Stimulated activated CD4-positive, alpha-beta T cell treated with anti-CD3 and anti-CD28 coated beads, Interleukin-12 subunit alpha, Interleukin-12 subunit beta, amount 100 ng/mL, for 24 hours (primary cell): ENCODE measurements around the gene ETV3.

ENCODE experiments used
- DNase-seq, 2 experiments: peaks; one replicate each; pipeline ENCODE4 v3.0.0-alpha.2; 2020; ENCODE audit warnings: low read depth in 2 of 2

ETV3 gene

DNA sequence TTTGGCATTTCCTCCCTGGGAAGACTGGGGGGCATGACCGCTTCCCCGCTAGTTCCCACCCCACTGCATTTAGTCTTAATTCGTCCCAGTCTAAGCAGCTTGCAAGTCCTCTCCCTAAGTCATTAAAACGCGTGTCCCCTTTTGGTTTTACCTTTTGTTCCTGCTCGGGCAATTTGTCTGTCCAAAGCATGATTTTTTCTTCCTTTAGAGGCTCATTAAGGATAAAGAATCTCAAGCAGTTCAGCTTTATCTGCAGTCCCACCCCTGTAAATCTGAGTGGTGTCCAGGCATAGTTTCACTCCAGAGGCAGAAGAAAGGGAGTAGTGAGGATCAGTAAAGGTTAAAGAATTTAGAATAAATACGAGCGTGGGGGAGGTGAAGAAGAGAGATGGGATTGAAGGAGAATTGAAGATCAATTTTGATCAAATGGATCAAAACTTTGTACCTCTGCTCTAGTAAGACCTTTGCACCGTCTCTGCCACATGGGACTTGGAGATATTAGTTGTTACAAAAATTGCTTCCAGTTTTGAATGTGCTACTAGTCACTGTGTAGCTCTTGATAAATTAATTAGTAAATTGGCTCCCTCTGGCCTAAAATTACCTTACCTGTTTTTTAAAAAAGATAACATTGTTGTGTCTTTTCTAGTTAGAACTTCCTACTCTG lies 989 bp upstream of the ETV3 start:
- DNase-seq = no peak

DNA sequence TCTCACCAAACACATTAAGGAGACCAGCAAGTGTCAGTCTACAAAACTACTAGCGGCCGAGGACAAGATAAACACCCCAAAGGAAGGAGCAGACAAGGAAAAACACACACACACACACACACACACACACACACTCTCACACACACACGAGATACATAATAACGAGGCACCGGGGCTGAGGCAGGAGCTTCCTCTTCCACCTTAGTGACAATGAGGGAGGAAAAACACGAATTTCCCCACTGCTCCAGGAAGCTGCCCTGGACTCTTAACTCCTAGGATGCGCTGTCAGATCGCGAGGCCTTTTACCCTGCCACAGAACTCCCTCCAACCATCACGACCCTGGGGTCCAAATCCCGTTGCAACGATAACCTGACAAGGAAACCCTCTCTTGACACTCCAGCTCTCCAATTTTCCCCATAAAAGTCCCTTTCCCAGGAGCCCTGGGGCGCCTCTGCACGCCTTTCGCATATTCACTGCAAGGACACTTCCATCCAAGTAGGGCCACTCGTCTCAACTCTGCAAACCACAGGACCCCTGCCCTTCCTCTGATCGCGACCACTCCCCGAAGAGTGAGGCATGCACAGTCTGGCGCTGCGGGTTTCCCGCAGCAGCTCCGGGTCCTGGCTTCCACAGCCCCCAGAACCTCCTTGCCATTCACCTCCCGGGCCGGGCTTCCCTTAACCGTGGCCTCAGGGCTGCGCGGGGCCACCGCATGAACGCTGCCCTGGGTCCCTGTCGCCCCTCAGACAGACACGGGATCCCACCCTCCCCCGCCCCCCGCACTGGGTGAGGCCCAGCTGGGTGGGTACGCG lies 581 bp downstream of the ETV3 start:
- DNase-seq = no peak

DNA sequence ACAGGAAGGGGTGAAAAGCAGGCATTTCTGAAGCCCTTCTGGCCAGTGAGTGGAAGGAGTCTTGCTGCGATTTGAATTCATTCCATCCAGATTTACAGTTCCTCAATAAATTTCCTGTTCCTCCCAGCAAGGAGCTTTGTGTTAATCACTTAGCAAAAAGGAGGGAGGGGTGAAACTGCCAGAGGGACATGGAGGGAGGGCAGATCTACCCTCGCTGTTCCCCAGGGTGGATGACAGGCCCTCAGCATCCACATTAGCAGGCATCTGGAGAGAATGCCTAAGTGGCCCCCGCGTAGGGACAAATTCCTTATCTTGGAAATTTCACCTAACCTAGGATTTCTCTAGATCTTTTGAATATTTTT lies 1.2 kb downstream of the ETV3 start:
- no peak for DNase-seq

DNA sequence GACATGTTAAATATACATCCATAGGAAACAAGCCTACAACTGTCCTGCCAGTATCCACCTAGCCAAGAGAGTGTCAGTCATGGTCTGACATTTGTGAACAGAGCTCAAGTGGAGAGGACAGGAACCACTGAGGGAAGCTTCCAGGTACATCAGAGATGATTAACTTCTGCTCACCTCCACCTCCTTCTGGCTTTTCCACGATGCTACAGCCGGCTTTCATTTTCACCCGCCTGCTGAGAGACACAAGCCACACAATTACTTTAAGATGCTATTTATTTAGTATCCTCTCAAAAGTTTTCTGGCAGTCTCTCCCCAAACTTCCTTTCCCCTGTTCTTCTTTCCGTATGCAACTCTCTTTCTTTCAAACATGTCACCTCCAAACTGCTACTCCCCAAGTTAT lies 2.1 kb downstream of the ETV3 start:
- no peak for DNase-seq

DNA sequence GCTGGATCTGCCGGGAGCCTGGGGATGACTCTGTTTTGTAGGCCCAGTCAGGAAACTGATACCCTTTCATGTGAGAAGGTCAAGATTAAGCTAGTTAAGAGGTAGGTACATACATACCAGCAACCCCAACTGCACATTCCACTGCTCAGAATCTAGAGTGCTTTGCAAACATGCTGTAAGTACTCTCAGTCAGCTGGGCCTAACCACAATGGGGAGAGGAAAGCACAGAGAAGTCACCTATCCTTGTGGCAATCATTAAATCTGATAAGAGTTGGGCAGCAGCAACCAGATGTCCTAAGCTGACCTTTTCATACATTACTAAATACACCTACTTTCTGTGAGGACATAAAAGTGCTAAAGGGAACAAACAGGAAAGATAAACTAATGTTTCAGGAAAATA lies 2.5 kb downstream of the ETV3 start:
- no peak for DNase-seq

DNA sequence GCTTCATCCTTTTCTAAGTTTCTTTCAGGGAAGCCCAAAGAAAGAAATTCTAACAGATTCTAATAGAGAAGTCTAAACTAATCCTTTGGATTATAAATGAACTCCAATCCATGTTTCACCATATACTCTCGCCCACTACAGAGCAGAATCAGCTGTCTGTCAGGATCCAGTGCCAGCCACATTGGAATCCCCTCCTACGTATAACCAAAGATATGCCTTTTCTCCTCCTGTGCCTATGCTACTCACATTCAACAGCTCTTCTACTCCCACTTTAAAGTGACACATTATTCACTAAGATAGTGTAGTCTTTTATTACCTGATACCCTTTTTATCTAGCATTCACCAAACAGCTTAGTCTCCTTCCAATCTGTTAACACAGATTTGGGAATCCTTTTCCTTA lies 3.1 kb downstream of the ETV3 start:
- no peak for DNase-seq

DNA sequence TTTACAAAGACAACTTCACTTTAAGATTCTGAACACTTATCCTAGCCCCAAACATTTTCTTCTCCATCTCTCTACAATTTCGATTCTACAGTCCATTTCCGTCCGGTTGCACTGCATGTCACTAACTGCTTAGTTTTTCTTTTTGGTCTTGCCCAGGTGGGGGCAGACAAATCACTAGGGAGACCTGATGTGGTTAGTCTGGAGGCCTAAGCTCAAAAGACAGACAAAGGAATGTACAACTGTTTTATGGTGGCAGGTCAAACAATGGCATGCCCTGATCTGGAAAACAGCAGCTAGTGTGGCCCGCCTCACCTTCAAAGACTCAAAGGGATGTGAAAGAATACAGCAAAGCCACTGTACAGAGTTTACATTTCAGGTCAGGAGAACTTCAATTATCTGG lies 3.8 kb downstream of the ETV3 start:
- DNase-seq = no peak

DNA sequence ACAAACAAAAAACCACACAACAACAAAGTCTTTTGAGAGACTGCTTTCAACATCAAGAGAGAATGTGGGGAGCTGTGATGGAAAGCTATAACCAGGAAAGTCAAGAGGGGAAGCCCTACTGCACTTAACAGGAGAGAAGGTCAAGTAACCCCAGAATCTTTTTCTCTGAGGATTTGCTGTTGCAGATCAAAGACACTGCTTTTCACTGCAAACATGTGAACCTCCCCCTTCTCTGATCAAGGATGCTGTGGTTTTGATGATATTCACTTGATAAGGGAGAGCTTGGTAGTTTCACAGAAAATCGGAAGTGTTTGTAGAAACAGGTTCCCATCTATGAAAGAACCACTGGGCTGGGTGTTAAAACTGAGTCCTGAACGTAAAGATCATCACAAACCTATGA lies 4.8 kb downstream of the ETV3 start:
- no peak for DNase-seq

DNA sequence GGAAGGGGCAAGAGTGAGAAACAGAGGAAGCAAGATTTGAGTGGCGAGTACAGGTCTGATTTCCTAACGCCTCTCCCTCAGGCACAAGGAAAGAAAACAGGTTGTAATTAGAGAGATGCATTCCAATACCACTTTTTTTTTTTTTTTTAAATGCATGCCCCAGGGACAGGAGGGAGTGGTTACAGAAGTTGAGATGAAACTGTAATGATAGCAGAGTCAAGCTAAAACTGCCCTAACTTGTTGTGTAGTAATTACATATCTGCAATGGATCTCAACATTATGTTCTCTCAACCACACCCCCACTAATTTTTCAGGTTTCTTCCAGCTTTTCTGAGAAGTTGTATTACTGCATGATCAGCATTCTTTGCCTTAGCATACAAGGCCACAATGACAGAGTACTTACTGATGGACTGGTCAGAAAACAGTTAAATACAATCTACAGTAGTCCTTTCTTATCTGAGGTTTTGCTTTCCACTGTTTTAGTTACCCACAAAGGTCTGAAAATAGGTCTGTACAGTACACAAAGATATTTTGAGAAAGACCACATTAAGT lies 5.5 kb downstream of the ETV3 start:
- DNase-seq = no peak

DNA sequence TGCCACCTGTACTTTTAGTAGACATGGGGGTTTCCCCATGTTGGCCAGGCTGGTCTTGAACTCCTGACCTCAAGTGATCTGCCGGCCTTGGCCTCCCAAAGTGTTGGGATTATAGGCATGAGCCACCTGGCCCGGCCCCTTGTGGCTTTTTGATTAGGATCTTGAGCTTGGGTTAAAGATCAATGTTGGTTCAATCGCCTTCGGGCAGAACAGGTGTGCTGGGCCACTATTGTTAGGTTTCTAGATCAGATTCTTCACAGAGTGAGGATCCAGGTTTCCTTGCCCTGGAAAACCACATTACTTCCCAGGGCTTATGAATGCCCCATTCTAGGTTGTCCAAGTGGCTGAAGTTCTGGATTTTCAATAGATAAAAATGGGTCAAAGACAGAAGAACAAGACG lies 6.1 kb downstream of the ETV3 start:
- no peak for DNase-seq

DNA sequence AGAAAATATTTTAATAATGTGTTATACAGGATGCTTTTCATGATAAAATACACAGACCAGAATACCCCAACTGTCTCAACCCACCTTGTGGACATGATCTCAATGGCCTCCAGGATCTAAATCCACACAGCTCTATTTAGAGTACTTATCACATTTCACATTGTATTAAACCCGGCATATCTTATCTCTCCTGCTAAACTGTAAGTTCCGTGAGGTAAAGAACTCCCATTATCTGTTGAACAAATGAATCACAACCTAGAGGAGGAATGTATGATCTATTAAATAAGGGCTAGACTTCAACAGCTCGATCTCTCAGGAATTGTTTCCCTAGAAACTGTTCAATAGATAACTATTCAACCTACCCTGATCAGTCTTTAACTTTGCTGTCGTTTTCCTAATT lies 6.9 kb downstream of the ETV3 start:
- no peak for DNase-seq

DNA sequence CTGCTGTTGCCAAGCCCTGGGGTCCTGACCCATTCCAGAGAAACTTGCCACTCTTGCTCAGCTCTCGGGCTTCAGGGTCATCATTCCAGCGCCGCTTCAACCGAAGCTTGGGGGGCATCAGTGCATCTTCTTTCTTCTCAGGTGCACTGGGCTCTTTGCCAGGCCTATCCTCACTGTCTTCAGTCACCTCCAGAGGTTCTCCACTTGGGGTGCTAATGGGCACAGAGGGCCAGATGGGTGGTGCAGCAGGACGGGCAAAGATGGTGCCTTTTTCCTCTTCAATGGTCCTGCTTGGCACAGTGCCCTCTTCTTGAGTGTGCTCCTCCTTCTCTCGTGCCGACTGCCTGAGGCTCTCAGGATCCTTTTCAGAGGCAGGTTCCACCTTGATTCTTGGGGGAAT lies 13.3 kb downstream of the ETV3 start:
- DNase-seq = no peak

DNA sequence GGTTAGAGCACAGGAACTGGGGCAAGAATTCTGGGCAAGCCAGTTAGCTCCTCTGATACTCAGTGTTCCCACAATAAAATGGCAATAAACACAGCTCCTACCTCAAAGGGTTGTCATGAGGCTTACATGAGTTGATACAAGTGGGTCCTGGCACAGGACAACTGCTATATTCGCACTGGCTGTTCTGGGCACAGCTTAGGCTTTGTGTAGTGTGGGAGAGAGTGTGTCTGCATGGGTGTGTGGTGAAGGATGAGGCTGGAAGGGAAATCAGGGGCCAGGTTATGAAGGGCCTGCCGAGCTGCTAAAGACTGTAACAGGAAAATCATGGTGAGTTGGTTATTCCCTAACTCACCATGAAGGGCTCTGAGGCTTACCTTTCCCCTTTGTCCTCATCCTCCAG lies 18.7 kb downstream of the ETV3 start:
- no peak for DNase-seq

DNA sequence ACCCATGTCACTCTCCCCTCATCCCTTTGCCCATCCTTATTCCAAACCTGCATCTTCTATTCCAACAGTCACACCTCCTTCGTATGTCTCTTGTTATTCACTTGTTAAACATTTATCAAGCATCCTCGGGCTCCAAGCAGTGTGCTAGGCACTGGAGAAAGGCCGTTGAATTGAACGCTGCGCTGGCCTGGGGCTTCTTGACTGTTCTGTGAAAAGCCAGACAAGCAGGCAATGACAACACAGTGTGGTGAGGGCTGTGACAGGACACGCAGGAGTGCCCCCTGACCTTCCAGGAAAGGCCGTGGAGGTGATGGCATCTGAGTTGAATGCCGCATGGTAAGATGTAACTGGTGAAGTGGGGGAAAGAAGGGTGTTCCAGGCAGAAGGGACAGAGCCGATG lies 19.2 kb downstream of the ETV3 start:
- DNase-seq = no peak

DNA sequence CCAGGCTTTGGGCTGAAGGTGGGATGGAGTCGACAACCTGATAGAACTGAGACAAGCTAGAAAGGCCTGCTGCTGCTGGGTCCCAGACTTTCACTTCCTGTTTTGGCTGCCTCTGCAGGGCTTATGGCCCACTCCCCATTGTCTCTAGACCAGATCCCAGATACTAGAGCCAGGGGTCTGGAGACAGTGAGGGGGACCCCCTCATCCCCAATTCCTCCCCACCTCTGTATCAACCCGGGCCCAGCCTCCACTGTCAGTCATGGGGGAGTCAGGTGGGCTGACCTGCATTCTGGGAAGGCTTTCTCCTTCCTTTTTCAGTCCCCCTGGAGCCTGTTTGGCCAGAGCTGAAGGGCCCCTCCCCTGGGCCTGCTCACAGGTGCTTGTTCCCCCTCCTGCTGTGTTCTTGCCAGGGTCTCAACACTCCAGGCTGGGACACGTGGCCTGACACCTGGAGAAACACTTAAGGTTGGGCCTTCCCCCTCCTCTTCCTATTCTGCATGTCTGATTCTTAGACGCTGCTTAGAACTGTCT lies 20.6 kb downstream of the ETV3 start:
- no peak for DNase-seq

DNA sequence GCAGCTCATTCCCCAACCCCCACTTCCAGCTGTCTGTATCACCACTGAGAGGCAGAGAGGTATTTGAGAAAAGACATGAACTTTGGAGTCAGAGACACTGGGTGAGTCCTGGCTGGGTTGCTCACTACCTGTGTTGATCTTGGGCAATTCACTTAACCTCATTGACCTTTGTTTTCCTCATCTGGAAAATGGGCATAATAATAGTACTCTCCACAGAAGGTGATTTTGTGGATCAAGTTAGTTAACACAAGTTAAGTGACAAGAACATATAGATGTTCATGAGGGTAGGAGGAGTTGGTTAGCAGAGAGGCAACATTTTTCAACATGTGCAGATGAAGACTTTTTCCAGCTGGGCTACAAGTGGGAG lies 21.5 kb downstream of the ETV3 start:
- no peak for DNase-seq

DNA sequence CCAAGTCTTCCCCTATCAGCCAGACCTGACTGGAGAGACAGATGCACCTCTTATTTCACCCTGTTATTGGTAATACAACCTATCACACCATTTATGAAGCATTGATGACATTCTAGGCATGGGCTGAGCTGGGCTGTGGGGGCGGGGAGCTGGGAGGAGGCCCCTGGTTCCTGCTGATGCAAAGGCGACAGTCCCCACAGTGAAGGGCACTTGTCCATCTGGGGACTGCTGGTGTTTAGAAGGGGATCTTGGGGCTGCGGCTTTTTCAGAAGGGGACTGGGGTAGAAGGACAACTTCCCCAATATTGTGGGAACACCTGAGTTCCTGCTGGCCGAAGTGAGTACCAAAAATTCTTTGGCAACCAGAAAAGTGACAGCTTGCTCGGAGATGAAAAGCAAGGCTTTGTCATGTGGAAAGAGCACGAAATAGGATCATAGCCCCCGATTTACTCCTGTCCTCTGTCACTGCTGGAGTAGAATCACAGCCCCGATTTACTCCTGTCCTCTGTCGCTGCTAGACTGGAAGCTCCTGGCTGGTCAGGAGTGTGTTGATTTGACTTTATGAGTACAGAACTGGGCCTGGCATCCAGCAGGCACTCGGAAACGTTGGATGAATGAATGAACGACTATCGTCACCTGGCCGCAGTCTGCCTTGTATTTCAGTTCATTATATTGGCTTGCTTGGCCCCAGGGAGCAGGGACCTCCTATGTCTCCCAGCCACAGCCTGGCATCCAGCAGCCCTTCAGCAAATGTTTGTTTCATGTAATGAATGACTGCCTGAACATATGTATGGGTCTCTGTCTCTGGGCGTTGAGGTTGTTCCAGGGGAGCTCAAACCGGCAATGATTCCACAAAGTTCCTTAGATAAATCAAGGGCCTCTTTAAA lies 22.1 kb downstream of the ETV3 start:
- DNase-seq = no peak

DNA sequence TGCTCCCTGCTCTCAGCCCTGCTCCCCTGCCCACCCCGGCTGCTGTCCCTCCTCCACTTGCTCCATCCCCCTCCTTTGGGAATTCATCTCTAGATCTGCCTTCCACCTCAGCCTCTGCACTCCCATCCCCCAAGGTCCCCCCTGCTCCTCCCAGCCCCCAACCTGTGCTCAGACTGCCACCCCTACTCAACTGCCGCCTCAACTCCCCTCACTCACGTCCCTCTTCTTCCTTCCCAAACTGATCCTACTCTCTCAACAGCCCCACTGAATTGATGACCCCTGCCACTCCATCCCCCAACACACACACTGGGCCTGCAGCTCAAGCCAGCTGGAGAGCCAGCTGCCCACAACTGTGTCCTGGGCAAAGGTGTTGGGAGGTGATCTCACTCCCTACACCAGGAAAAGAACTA lies 22.8 kb downstream of the ETV3 start:
- no peak for DNase-seq

DNA sequence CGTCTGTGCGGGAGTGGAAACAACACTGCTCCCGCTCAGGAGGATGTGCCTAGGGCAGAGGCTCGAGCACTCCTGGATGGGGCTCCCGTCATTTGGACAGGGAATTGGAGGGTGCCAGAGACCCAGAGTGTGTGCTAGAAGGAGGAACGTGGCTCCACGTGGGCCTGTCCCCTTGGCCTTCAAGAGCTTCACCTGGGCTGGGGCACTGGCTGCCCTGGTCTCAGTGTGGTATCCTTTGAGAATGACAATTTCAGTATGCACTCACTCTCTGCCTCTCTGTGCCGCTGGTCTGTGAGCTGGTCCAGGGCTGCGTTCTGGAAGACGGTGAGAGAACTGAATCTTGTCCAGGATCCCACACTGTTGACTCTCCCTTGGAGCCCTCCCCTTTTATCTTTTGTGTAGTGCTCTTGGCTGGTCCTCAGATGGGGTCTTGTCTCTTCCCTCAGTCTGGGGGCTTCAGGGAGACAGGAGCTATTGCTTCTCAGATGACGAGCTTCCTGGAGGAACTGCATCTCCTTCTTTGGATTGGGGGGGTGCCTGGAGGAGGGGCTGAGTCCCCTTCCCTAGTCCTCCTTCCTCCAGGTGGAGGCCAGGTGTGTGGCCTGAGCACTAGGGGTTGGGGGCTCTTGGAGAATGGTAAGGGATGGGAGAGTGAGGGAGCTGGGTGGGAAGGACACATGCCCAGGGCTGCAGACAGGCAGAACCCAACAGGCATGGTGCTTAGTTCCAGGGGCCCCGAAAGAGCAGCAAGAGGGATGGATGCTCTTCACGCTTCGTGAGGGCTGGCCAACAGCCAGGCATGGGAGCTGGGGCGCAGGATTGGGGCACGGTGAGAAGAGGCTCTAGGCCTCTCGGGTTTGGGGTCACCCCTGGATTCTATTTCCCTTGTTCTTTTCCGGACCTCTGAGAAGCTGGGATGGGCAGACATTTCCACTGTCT lies 23.7 kb downstream of the ETV3 start:
- DNase-seq = no peak

DNA sequence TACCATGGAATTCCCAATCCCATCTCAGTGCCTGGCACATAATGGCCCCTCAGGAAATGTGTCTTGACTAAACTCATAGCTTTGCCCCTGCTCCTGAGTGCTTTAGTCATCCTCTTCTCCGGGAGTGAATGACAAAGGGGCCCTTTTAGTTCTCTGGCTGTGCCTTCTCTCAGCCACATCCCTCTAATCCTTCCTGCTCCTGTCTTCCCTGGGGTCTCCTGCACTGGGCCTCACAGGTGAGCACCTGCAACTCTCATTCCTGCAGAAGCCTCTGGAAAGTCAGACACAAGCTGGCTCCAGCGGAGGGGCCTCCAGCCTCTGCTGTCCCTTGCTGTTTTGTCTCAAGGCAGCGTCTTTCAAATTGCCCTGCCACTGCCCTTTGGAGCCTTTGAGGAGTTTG lies 24.6 kb downstream of the ETV3 start:
- DNase-seq = no peak

DNA sequence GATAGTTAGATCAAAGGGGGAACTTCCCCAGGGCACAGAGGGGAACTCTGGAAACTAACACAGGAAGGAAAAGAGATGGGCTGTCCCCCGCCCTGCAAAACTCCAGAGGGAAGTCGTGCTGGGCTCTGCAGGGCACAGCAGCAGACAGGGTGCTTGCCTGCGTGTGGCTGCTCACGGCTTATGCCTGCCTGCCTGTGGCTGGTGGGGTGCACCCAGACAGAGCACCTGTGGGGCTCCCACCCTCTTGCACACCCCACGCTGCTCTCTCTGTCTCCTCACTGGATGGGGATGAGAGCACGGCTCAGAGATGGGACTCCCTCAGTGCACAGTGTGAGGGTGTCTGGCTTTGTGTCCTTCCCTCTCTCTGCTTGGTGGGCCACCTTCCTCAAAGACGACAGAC lies 25.1 kb downstream of the ETV3 start:
- no peak for DNase-seq
